CD4-positive, alpha-beta T cell (primary cell): ENCODE data around the gene AGK. TPM values are rescaled to one million over a fixed set of nuclear protein-coding genes. Genes with fewer than 3 reads are reported as not detected.
A peak's percentile ranks its signal among the peaks of the same experiment; 100 is the strongest.

Experiments used
- ATAC-seq: fragments of 200-7000 bp; cut with Tn5 transposase; one replicate; pipeline ENCODE4 v1.10.0; 2022; ENCODE audit warnings: mild to moderate bottlenecking; ENCODE audit not compliant: poor library complexity
- CTCF ChIA-PET: fragments of 350-600 bp; sonication (Branson Sonifier 250); formaldehyde crosslinking; loops from one replicate; lab custom pipeline; 2021; ENCODE audit warnings: antibody characterized with exemption, inconsistent platforms; lab: Charles Lee
- POLR2A ChIA-PET: fragments of 350-600 bp; sonication (Branson Sonifier 250); formaldehyde crosslinking; loops from one replicate; lab custom pipeline; 2021; ENCODE audit warnings: antibody characterized with exemption, inconsistent platforms; lab: Charles Lee
- DNase-seq, 14 experiments: peaks; one replicate each; pipeline ENCODE4 v3.0.0-alpha.2; 2013 to 2020; ENCODE audit warnings: mixed read lengths in 2 of 14
- H3K27ac ChIP-seq, 2 donors: one replicate each; pipeline versions ENCODE4 v1.5.1 to v1.7.0; 2013; ENCODE audit warnings: low read length in 2 of 2, low read depth in 1 of 2, mild to moderate bottlenecking in 1 of 2
- H3K27me3 ChIP-seq, 2 experiments: 1 replicate in 1 of 2; 2 replicates in 1 of 2; pipeline versions ENCODE4 v1.6.1 to v1.7.0; 2013; ENCODE audit warnings: low read length in 2 of 2, control low read depth in 1 of 2, mild to moderate bottlenecking in 1 of 2, moderate library complexity in 1 of 2; ENCODE audit not compliant: insufficient read depth in 2 of 2, control insufficient read depth in 1 of 2
- H3K36me3 ChIP-seq: one replicate; pipeline ENCODE4 v1.6.1; 2013; ENCODE audit warnings: low read length, control low read depth; ENCODE audit not compliant: insufficient read depth
- H3K4me1 ChIP-seq: one replicate; pipeline ENCODE4 v1.6.1; 2013; ENCODE audit warnings: low read length, control low read depth; ENCODE audit not compliant: insufficient read depth
- H3K4me3 ChIP-seq: one replicate; pipeline ENCODE4 v1.5.1; 2013; ENCODE audit warnings: mild to moderate bottlenecking, low read length, moderate library complexity
- H3K9me3 ChIP-seq, 2 experiments: 1 replicate in 1 of 2; 2 replicates in 1 of 2; pipeline versions ENCODE4 v1.6.1 to v1.7.0; 2013; ENCODE audit warnings: low read length in 2 of 2, mild to moderate bottlenecking in 2 of 2, control low read depth in 1 of 2, moderate library complexity in 1 of 2; ENCODE audit not compliant: control insufficient read depth in 1 of 2, insufficient read depth in 1 of 2
- H3K27ac Mint-ChIP-seq: one replicate; pipeline ENCODE4 v1.8.0; 2020; ENCODE audit warnings: mixed read lengths
- H3K27me3 Mint-ChIP-seq: one replicate; pipeline ENCODE4 v1.8.0; 2021; ENCODE audit warnings: mixed read lengths
- H3K36me3 Mint-ChIP-seq: one replicate; pipeline ENCODE4 v1.8.0; 2021; ENCODE audit warnings: low read depth, mixed read lengths
- H3K4me1 Mint-ChIP-seq: one replicate; pipeline ENCODE4 v1.8.0; 2021; ENCODE audit warnings: low read depth, mixed read lengths
- H3K4me3 Mint-ChIP-seq: one replicate; pipeline ENCODE4 v1.8.0; 2020; ENCODE audit warnings: mild to moderate bottlenecking, mixed read lengths
- H3K9me3 Mint-ChIP-seq: one replicate; pipeline ENCODE4 v1.8.0; 2020; ENCODE audit warnings: mixed read lengths
- CTCF ChIP-seq: fragments of 200-600 bp; IDR thresholded peaks from one replicate; pipeline ENCODE4 v1.8.0; 2022; ENCODE audit warnings: antibody characterized with exemption, mild to moderate bottlenecking
- intact Hi-C, 2 experiments: fragments of 100-400 bp; cut with DNase I in 1 of 2; cut with micrococcal nuclease in 1 of 2; formaldehyde crosslinking; loops; one replicate each; pipeline versions ENCODE4 v1.15.1 to v1.9.0; 2023 to 2025; cut with DNase I, micrococcal nuclease
- total RNA-seq, 174 experiments: library from RNA in 2 of 174; stranded (reverse) in 2 of 174; gene quantifications; one replicate each; pipeline ENCODE4 v1.2.3 and lab custom pipeline; 2021 to 2026

The AGK gene
- total RNA-seq, 2 experiments from 2014 or later, result 18.9 to 20.5 TPM

GRCh38 chr7:141698247-141699015, 147.2 kb downstream of the AGK start:
- Histone ChIP-seq H3K4me3 (no peak overlapping the region), H3K36me3 (peaks cover 4% of the 10 kb centered on the region), H3K27me3 (no peaks in the 10 kb centered on the region), H3K4me1 (peaks cover 34% of the 10 kb centered on the region), H3K27ac (no peak overlapping the region), H3K9me3 (no peaks in the 10 kb centered on the region)
- DNase-seq (peak in 3 of 14 experiments; percentile 8 to 41 (median 35)), ATAC-seq (no peak)
- TF ChIP-seq CTCF, result no peak
- ChIA-PET POLR2A (interaction anchor here (0.8 to 1.2 kb wide), 3 partner anchors 9 to 40 kb away, joined by 3 to 11 read pairs (median 3); partner anchors contain the start of gene SSBP1), CTCF (interaction anchor here (0.6 to 1.6 kb wide), 2 partner anchors 40 to 895 kb away, joined by 4 to 9 read pairs; partner anchors contain the start of gene SSBP1)
- Mint-ChIP-seq H3K27ac (peak overlapping the region; percentile 11), H3K9me3 (no peaks in the 10 kb centered on the region), H3K36me3 (peaks cover 21% of the 10 kb centered on the region), H3K4me3 (peak overlapping the region; percentile 19), H3K27me3 (no peaks in the 10 kb centered on the region), H3K4me1 (peaks cover 82% of the 10 kb centered on the region)
- intact Hi-C loops, result no loop called here

DNA sequence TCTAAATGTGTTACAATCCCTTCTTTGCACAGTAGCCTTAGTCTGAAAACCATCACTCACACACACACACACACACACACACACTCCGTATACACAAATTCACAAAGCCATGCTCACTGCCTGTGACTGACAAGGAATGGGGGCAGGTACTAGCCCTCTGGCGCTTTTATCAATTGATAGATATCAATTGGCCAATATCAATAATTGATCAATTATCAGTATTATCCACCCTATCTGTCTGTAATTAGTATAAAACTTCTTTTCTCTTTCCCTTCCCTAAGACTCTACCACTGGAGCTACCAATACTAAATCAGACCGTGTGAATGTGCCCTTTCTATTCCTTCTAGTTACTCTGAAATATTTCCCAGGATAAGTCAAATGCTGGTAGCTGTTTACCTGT, 148.7 kb downstream of the AGK start:
- Histone ChIP-seq H3K9me3 (no peaks in the 10 kb centered on the region), H3K27me3 (no peaks in the 10 kb centered on the region), H3K4me3 (no peak overlapping the region), H3K36me3 (peaks cover 4% of the 10 kb centered on the region), H3K27ac (no peak overlapping the region), H3K4me1 (peaks cover 34% of the 10 kb centered on the region)
- no peak for TF ChIP-seq CTCF
- Mint-ChIP-seq H3K9me3 (no peaks in the 10 kb centered on the region), H3K36me3 (peaks cover 16% of the 10 kb centered on the region), H3K4me3 (peak overlapping the region; percentile 96), H3K4me1 (peaks cover 71% of the 10 kb centered on the region), H3K27ac (peak overlapping the region; percentile 90), H3K27me3 (no peaks in the 10 kb centered on the region)
- ATAC-seq, result no peak
- CTCF ChIA-PET, result interaction anchor here (0.9 to 4.5 kb wide), 3 partner anchors 9 to 38 kb away, joined by 3 to 38 read pairs (median 4); partner anchors contain the start of gene SSBP1
- POLR2A ChIA-PET, result interaction anchor here (4.9 kb wide), 1 partner anchor 38 kb away, joined by 103 read pairs; the partner anchor contains the start of gene SSBP1
- intact Hi-C loops, result loop anchor here in 1 of 2 experiments (2.0 kb wide), 1 partner anchor 39 kb away; the partner anchor contains the start of gene SSBP1
- no peak for DNase-seq

- peaks cover 34% of the 10 kb centered on the region for H3K4me1 ChIP-seq
- H3K9me3 ChIP-seq, result no peaks in the 10 kb centered on the region
- H3K36me3 ChIP-seq, result peaks cover 2% of the 10 kb centered on the region
- CTCF ChIA-PET, result interaction anchor here (0.9 to 4.5 kb wide), 3 partner anchors 8 to 38 kb away, joined by 3 to 38 read pairs (median 4); partner anchors contain the start of gene SSBP1
- H3K27me3 ChIP-seq, result no peaks in the 10 kb centered on the region
- H3K27me3 Mint-ChIP-seq, result no peaks in the 10 kb centered on the region
- intact Hi-C loops, result loop anchor here in 1 of 2 experiments (2.0 kb wide), 1 partner anchor 38 kb away; the partner anchor contains the start of gene SSBP1
- H3K9me3 Mint-ChIP-seq, result no peaks in the 10 kb centered on the region
- no peak overlapping the region for H3K27ac ChIP-seq
- H3K27ac Mint-ChIP-seq, result peak overlapping the region; percentile 90
- DNase-seq (no peak), ATAC-seq (no peak)
- H3K36me3 Mint-ChIP-seq, result peaks cover 13% of the 10 kb centered on the region
- no peak for TF ChIP-seq CTCF
- POLR2A ChIA-PET, result interaction anchor here (1.0 to 4.9 kb wide), 7 partner anchors 9 to 685 kb away, joined by 3 to 103 read pairs (median 5); partner anchors contain the start of genes MRPS33 and SSBP1
- H3K4me3 ChIP-seq, result peak overlapping the region; percentile 68
- peak overlapping the region; percentile 96 for H3K4me3 Mint-ChIP-seq
- peaks cover 66% of the 10 kb centered on the region for H3K4me1 Mint-ChIP-seq
These were observed 149.2 kb downstream of the AGK start for GRCh38 chr7:141700296-141700847.
